Adrenal gland (tissue), 12 donors: Measurements from ENCODE around the gene DCANP1. TPM values are rescaled to one million over a fixed set of nuclear protein-coding genes. Genes with fewer than 3 reads are reported as not detected.

Experiments
- DNase-seq, 7 donors: peaks; one replicate each; pipeline ENCODE4 v3.0.0-alpha.2; 2019 to 2020
- H3K27ac ChIP-seq, 5 donors: fragments of 200-600 bp; sonication (generic) in 4 of 5; 1 replicate in 3 of 5; 2 replicates in 2 of 5; pipeline versions ENCODE4 v1.5.1 to v1.8.0; 2016 to 2020; ENCODE audit warnings: mild to moderate bottlenecking in 1 of 5
- H3K27me3 ChIP-seq: fragments of 200-600 bp; 2 replicates; pipeline ENCODE4 v1.8.0; 2021
- H3K36me3 ChIP-seq, 2 donors: fragments of 200-600 bp; replicated peaks in 1 of 2; 1 replicate in 1 of 2; 2 replicates in 1 of 2; pipeline versions ENCODE4 v1.5.1 to v1.8.0; 2018 to 2022
- H3K4me1 ChIP-seq, 2 donors: fragments of 200-600 bp; replicated peaks in 1 of 2; 1 replicate in 1 of 2; 2 replicates in 1 of 2; pipeline versions ENCODE4 v1.5.1 to v1.8.0; 2018 to 2021
- H3K4me3 ChIP-seq, 4 donors: fragments of 200-600 bp; sonication (generic) in 3 of 4; one replicate each; pipeline ENCODE4 v1.5.1; 2016 to 2018
- H3K9me3 ChIP-seq, 3 donors: fragments of 200-600 bp; sonication (generic) in 1 of 3; replicated peaks in 1 of 3; 1 replicate in 2 of 3; 2 replicates in 1 of 3; pipeline versions ENCODE4 v1.5.1 to v1.8.0; 2016 to 2021
- CTCF ChIP-seq, 6 experiments: fragments of 450-650 bp in 4 of 6; fragments of 200-600 bp in 2 of 6; sonication (generic) in 1 of 6; IDR thresholded peaks; 1 replicate in 5 of 6; 2 replicates in 1 of 6; pipeline versions ENCODE4 v1.5.1 to v1.8.0; 2016 to 2021; ENCODE audit warnings: antibody characterized with exemption in 6 of 6, mild to moderate bottlenecking in 2 of 6, moderate library complexity in 1 of 6
- POLR2A ChIP-seq, 2 donors: fragments of 450-650 bp; IDR thresholded peaks; one replicate each; pipeline ENCODE4 v1.6.1; 2017; ENCODE audit warnings: antibody characterized with exemption in 2 of 2, mild to moderate bottlenecking in 2 of 2, moderate library complexity in 1 of 2
- WGBS, 4 donors: extraction: QIAGEN DNeasy Blood & Tissue Kit in 2 of 4; methylation state at CpG; one replicate each; pipeline versions ENCODE4 v1.1.5 to v1.1.7; 2013 to 2017; 5-methylcytosine and 5-hydroxymethylcytosine counted together
- intact Hi-C, 2 donors: fragments of 100-400 bp; cut with DNase I; formaldehyde crosslinking; loops; one replicate each; pipeline versions ENCODE4 v1.14.1 to v1.15.0; 2022 to 2023
- polyA plus RNA-seq, 3 donors: library from polyadenylated mRNA; stranded (reverse); fragments of 200-250 nt in 2 of 3; fragments of 350-450 nt in 1 of 3; fragmentation: Illumina TruSeq in 1 of 3; extraction: RNeasy Lipid Tissue Mini Kit (QIAGEN cat#74804) in 1 of 3; gene quantifications; one replicate each; pipeline ENCODE4 v1.2.3, GENCODE V29; 2013 to 2014
- total RNA-seq, 9 donors: library from RNA; depleted of rRNA in 4 of 9; stranded (reverse); fragments of >200 nt in 4 of 9; fragments of 120-200 nt in 1 of 9; fragmentation: NEBNext Ultra II Directional in 1 of 9; extraction: Animal tissue kit (Norgen Biotek cat#: 25700) in 1 of 9; gene quantifications; one replicate each; pipeline versions ENCODE4 v1.1.0 to v1.2.4, GENCODE V29; 2013 to 2023
- donor health status: healthy with polysubstance abuse.
- donor health status: Bipolar disorder and iron deficiency.
- donor health status: DM: yes; HTN: yes; CAD: no.
- donor health status: DM: no; HTN: no; CAD: no.
- donor health status: DM: no; HTN: no; CAD: no.
- donor health status: DM: yes; HTN: yes; CAD: no.

Gene DCANP1
- total and polyA plus RNA-seq, 12 donors = 0.08 TPM; not detected in 11

DNA sequence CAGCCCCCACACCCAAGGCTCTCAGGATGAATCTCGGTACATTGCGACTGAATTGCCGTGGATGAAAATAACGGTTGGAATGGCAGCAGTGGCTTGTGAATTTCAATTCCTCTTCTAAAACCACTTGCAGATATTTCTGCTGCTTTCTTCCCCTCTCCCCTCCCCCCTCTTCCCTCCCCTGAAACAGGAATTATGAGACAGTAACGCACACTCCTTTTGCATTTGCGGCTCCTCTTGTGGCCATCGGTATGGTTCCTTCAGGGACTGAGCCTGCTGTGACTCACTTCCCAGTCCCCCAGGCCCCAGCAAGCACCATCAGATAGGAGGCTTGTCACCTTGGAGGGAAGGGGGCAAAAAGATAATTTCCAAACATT is 9.7 kb downstream of the DCANP1 start:
- H3K27ac ChIP-seq = peak overlapping the region in 1 of 5 donors; percentile 47
- H3K4me3 ChIP-seq = no peak overlapping the region
- 65 to 76% (median 74%) methylated on average over 6 to 7 of the region's 7 CpGs for WGBS, 4 donors
- intact Hi-C loops = no loop called here
- H3K4me1 ChIP-seq = no peaks in the 10 kb centered on the region
- DNase-seq = peak in 3 of 7 donors; percentile 35 to 53 (median 47)
- H3K9me3 ChIP-seq = no peaks in the 10 kb centered on the region
- H3K27me3 ChIP-seq = peaks cover 4% of the 10 kb centered on the region
- H3K36me3 ChIP-seq = no peaks in the 10 kb centered on the region
- TF ChIP-seq CTCF (IDR thresholded peaks at IDR 0.05) = no peak
- TF ChIP-seq POLR2A (IDR thresholded peaks at IDR 0.05) = no peak

DNA sequence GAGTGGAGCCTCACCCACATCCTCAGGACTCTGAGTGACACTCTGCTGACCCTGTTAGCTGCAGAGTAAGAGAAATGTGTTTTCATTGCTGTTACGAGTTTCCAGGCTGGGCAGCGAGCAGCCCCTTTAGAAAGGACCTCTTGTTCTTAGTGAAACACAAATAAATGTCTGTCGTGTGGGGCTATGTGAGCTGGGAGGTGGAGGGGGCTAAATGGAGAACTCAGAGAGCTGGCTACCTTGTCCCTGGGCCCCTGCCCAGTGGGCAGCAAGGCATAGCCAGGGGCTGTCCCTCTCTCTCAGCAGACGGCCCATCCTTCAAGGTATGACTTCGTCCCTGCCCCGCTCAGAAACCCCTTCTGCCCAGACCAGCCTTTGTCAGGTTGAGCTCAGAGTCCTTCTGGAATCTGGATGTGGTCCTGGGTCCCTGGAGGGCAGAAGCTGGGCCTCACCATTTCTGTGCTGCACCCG is 10.2 kb downstream of the DCANP1 start:
- Histone ChIP-seq H3K9me3 (no peaks in the 10 kb centered on the region), H3K4me3 (no peak overlapping the region), H3K27me3 (peaks cover 4% of the 10 kb centered on the region), H3K4me1 (no peaks in the 10 kb centered on the region), H3K27ac (peak overlapping the region in 1 of 5 donors; percentile 4), H3K36me3 (no peaks in the 10 kb centered on the region)
- DNase-seq = no peak
- intact Hi-C loops = no loop called here
- WGBS, 4 donors = 62 to 68% (median 63%) methylated on average over 5 to 7 of the region's 7 CpGs
- TF ChIP-seq POLR2A (IDR thresholded peaks at IDR 0.05) (no peak), CTCF (IDR thresholded peaks at IDR 0.05) (no peak)

- H3K36me3 ChIP-seq = no peaks in the 10 kb centered on the region
- DNase-seq = peak in 1 of 7 donors; percentile 37
- TF ChIP-seq CTCF (IDR thresholded peaks at IDR 0.05) (no peak), POLR2A (IDR thresholded peaks at IDR 0.05) (no peak)
- peaks cover 4% of the 10 kb centered on the region for H3K27me3 ChIP-seq
- H3K9me3 ChIP-seq = no peaks in the 10 kb centered on the region
- H3K27ac ChIP-seq = no peak overlapping the region
- no peaks in the 10 kb centered on the region for H3K4me1 ChIP-seq
- intact Hi-C loops = no loop called here
- no peak overlapping the region for H3K4me3 ChIP-seq
- 79 to 83% (median 81%) methylated on average over 2 to 9 of the region's 9 CpGs for WGBS, 4 donors
These were observed 11.4 kb downstream of the DCANP1 start for GRCh38 chr5:135435467-135436330.

- peak in 1 of 7 donors; percentile 21 for DNase-seq
- H3K27me3 ChIP-seq = peaks cover 4% of the 10 kb centered on the region
- intact Hi-C loops = no loop called here
- 58 to 66% (median 61%) methylated on average over 14 to 24 of the region's 24 CpGs for WGBS, 4 donors
- no peak overlapping the region for H3K4me3 ChIP-seq
- H3K9me3 ChIP-seq = no peaks in the 10 kb centered on the region
- TF ChIP-seq POLR2A (IDR thresholded peaks at IDR 0.05) = no peak
- no peak for TF ChIP-seq CTCF (IDR thresholded peaks at IDR 0.05)
- H3K4me1 ChIP-seq = no peaks in the 10 kb centered on the region
- H3K27ac ChIP-seq = no peak overlapping the region
- H3K36me3 ChIP-seq = no peaks in the 10 kb centered on the region
These were observed 12.3 kb downstream of the DCANP1 start for GRCh38 chr5:135434591-135435466.
